GM13977 (cell line): ENCODE data around the gene RPS8.
"Not testable (repeated sequence)": the region's sequence is repeated elsewhere in the genome, so short reads cannot be mapped to it uniquely, and the experiment has no call there.

Experiments used
- DNase-seq: peaks from one replicate; pipeline ENCODE4 v3.0.0; 2012; ENCODE audit warnings: low spot score
- CTCF ChIP-seq: IDR thresholded peaks from 2 replicates; pipeline ENCODE4 v1.5.1; 2012; ENCODE audit warnings: mild to moderate bottlenecking, control low read depth; ENCODE audit not compliant: insufficient read depth; ENCODE audit errors: extremely low read depth, missing control alignments
- in situ Hi-C: fragments of 300-500 bp; cut with MboI; formaldehyde crosslinking; loops from one replicate; pipeline ENCODE4 v1.12.0; 2022; ENCODE audit warnings: low sequenced_read_pairs, low pct_unique_long_range_greater_than_20kb, mixed read lengths, inconsistent platforms; ENCODE audit not compliant: unreplicated experiment

RPS8 gene

GRCh38 chr1:44786138-44786840 is 10.9 kb downstream of the RPS8 start:
- peak; percentile 81 for DNase-seq
- in situ Hi-C loops, result no loop called here
- TF ChIP-seq CTCF, result peak; percentile 92

- no peak for DNase-seq
- TF ChIP-seq CTCF, result no peak
- in situ Hi-C loops, result no loop called here
Observed at GRCh38 chr1:44786841-44787426, 11.6 kb downstream of the RPS8 start.

- TF ChIP-seq CTCF, result no peak
- in situ Hi-C loops, result no loop called here
- DNase-seq, result no peak
Observed at GRCh38 chr1:44787506-44787905, 12.2 kb downstream of the RPS8 start.

GRCh38 chr1:44788120-44788860 is 12.9 kb downstream of the RPS8 start, which contains the start of gene BEST4:
TSS of gene BEST4 (minus strand) at chr1:44788170. CDS start at chr1:44787705, 465 bp downstream.
- no peak for TF ChIP-seq CTCF
- DNase-seq, result no peak
- in situ Hi-C loops, result no loop called here

GRCh38 chr1:44790968-44791801 is 15.8 kb downstream of the RPS8 start:
- no peak for DNase-seq
- no peak for TF ChIP-seq CTCF
- in situ Hi-C loops, result no loop called here

- no peak for DNase-seq
- in situ Hi-C loops, result no loop called here
Observed at GRCh38 chr1:44792736-44793502, 17.6 kb downstream of the RPS8 start.

GRCh38 chr1:44797886-44798285 is 22.5 kb downstream of the RPS8 start:
- in situ Hi-C loops, DNase-seq: not testable (repeated sequence)

More at GRCh38 chr1:44792736-44793502, 17.6 kb downstream of the RPS8 start:
- no peak for TF ChIP-seq CTCF
